ENCODE data around the gene TP53INP2. TPM values are rescaled to one million over a fixed set of nuclear protein-coding genes. Genes with fewer than 3 reads are reported as not detected.

Gene TP53INP2
- total and polyA plus RNA-seq, 2 of the 13 experiments (the other 11 are each of a cell fraction or from before 2014, with no cell fraction given), result 5.2 to 18.8 TPM

DNA sequence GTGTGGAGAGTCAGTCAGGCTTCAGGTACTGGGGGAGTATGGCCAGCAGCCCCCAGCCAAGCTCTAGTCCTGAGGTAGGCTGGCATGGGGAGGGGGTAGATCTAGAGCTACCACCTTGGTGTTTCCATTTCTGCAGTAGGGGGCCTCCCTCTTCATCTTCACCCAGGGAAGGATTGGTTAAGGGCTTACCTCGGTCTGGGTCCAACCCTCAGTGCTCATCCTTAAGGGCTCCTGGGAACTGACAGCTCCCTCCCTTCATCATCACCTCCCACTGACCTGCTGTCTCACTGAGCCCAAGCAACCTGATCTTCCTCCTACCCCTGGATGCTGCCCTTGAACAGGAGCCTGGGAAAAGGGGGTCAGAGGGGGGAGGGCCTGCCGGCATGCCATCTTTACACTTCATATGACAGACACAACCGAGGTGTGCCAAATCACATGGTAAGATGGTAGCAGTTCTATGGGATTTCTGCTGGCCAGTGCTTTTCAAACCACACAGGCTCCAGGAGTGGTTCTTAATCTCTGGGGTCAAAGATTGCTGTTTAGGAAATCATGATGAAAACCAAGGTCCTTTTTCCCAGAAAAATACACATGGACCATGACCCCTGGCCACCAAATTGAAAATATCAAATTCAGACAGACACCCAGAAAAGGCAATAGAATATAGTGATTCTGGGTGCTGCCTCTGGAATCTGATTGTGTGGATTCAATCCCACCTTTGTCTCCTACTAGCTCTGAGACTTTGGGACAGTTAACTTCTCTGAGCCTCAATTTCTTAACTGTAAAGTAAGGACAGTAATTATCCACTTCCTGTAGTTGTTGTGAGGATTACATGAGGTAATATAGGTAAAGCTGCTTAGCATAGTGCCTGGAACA is 3.0 kb downstream of the TP53INP2 start (continued):
- TF ChIP-seq TFAP4 (IDR thresholded peaks at IDR 0.05; ENCODE audit: borderline replicate concordance, low read depth) (peak; percentile 61; the same call in 1 of the 2 replicates), RFX5 (IDR thresholded peaks at IDR 0.05; ENCODE audit: low read depth, low read length) (no peak), KLF11 (CRISPR knock-in tag; IDR thresholded peaks at IDR 0.05) (peak; percentile 85; the same call in 1 of the 2 replicates), ZNF18 (CRISPR knock-in tag; IDR thresholded peaks at IDR 0.05; ENCODE audit: insufficient replicate concordance) (peak; percentile 84), NCOA5 (CRISPR knock-in tag; IDR thresholded peaks at IDR 0.05) (0 out of 2 replicates have a peak, but pooled peaks have one; percentile 53), TCF7 (IDR thresholded peaks at IDR 0.05; ENCODE audit: low read depth) (0 out of 2 replicates have a peak, but pooled peaks have one; percentile 33), PHB2 (IDR thresholded peaks at IDR 0.05; ENCODE audit: partially characterized antibody) (no peak), YY1 (IDR thresholded peaks at IDR 0.05; ENCODE audit: insufficient read depth, insufficient replicate concordance, low read depth, low read length) (no peak), ZNF607 (CRISPR knock-in tag; IDR thresholded peaks at IDR 0.05; ENCODE audit: borderline replicate concordance) (peak; percentile 80; the same call in 1 of the 2 replicates), KDM6A (CRISPR knock-in tag; IDR thresholded peaks at IDR 0.05; ENCODE audit: low read depth) (peak; percentile 83), ZNF383 (CRISPR knock-in tag; IDR thresholded peaks at IDR 0.05; ENCODE audit: borderline replicate concordance) (no peak), ZNF562 (CRISPR knock-in tag; IDR thresholded peaks at IDR 0.05; ENCODE audit: borderline replicate concordance) (no peak), FOXK2 (IDR thresholded peaks at IDR 0.05) (peak; percentile 3; the same call in 1 of the 2 replicates), ZSCAN20 (CRISPR knock-in tag; IDR thresholded peaks at IDR 0.05; ENCODE audit: borderline replicate concordance) (0 out of 2 replicates have a peak, but pooled peaks have one; percentile 71), ESRRA (CRISPR knock-in tag; IDR thresholded peaks at IDR 0.05; ENCODE audit: low read depth) (no peak)
- TF ChIP-seq, protein P1, sequence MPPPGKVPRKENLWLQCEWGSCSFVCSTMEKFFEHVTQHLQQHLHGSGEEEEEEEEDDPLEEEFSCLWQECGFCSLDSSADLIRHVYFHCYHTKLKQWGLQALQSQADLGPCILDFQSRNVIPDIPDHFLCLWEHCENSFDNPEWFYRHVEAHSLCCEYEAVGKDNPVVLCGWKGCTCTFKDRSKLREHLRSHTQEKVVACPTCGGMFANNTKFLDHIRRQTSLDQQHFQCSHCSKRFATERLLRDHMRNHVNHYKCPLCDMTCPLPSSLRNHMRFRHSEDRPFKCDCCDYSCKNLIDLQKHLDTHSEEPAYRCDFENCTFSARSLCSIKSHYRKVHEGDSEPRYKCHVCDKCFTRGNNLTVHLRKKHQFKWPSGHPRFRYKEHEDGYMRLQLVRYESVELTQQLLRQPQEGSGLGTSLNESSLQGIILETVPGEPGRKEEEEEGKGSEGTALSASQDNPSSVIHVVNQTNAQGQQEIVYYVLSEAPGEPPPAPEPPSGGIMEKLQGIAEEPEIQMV (CRISPR knock-in tag; IDR thresholded peaks at IDR 0.05; ENCODE audit: low read depth), result 0 out of 2 replicates have a peak, but pooled peaks have one; percentile 12
- TF ChIP-seq, protein P2, sequence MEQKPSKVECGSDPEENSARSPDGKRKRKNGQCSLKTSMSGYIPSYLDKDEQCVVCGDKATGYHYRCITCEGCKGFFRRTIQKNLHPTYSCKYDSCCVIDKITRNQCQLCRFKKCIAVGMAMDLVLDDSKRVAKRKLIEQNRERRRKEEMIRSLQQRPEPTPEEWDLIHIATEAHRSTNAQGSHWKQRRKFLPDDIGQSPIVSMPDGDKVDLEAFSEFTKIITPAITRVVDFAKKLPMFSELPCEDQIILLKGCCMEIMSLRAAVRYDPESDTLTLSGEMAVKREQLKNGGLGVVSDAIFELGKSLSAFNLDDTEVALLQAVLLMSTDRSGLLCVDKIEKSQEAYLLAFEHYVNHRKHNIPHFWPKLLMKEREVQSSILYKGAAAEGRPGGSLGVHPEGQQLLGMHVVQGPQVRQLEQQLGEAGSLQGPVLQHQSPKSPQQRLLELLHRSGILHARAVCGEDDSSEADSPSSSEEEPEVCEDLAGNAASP (CRISPR knock-in tag; IDR thresholded peaks at IDR 0.05; ENCODE audit: borderline replicate concordance), result peak; percentile 90
- TF ChIP-seq, protein P3, sequence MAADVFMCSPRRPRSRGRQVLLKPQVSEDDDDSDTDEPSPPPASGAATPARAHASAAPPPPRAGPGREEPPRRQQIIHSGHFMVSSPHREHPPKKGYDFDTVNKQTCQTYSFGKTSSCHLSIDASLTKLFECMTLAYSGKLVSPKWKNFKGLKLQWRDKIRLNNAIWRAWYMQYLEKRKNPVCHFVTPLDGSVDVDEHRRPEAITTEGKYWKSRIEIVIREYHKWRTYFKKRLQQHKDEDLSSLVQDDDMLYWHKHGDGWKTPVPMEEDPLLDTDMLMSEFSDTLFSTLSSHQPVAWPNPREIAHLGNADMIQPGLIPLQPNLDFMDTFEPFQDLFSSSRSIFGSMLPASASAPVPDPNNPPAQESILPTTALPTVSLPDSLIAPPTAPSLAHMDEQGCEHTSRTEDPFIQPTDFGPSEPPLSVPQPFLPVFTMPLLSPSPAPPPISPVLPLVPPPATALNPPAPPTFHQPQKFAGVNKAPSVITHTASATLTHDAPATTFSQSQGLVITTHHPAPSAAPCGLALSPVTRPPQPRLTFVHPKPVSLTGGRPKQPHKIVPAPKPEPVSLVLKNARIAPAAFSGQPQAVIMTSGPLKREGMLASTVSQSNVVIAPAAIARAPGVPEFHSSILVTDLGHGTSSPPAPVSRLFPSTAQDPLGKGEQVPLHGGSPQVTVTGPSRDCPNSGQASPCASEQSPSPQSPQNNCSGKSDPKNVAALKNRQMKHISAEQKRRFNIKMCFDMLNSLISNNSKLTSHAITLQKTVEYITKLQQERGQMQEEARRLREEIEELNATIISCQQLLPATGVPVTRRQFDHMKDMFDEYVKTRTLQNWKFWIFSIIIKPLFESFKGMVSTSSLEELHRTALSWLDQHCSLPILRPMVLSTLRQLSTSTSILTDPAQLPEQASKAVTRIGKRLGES (CRISPR knock-in tag; IDR thresholded peaks at IDR 0.05; ENCODE audit: borderline replicate concordance), result no peak
- TF ChIP-seq, protein P4, sequence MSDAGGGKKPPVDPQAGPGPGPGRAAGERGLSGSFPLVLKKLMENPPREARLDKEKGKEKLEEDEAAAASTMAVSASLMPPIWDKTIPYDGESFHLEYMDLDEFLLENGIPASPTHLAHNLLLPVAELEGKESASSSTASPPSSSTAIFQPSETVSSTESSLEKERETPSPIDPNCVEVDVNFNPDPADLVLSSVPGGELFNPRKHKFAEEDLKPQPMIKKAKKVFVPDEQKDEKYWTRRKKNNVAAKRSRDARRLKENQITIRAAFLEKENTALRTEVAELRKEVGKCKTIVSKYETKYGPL (CRISPR knock-in tag; IDR thresholded peaks at IDR 0.05), result 0 out of 2 replicates have a peak, but pooled peaks have one; percentile 15
